Sigmoid colon (tissue), 4 donors: ENCODE data around the gene PIK3R5.

Source experiments
- CTCF ChIP-seq, 4 experiments: fragments of 450-650 bp in 3 of 4; fragments of 200-600 bp in 1 of 4; IDR thresholded peaks; one replicate each; pipeline ENCODE4 v1.5.1; 2016 to 2019; ENCODE audit warnings: antibody characterized with exemption in 4 of 4, mild to moderate bottlenecking in 3 of 4, moderate library complexity in 2 of 4
- EP300 ChIP-seq, 4 donors: sonication (generic); formaldehyde crosslinking; IDR thresholded peaks; one replicate each; pipeline ENCODE4 v1.6.1; 2017; ENCODE audit warnings: antibody characterized with exemption in 4 of 4
- POLR2A ChIP-seq, 2 donors: fragments of 450-650 bp; IDR thresholded peaks; one replicate each; pipeline ENCODE4 v1.6.1; 2016; ENCODE audit warnings: antibody characterized with exemption in 2 of 2, mild to moderate bottlenecking in 2 of 2, moderate library complexity in 2 of 2
- POLR2AphosphoS5 ChIP-seq, 4 donors: sonication (generic); formaldehyde crosslinking; IDR thresholded peaks; one replicate each; pipeline ENCODE4 v1.6.1; 2017; ENCODE audit warnings: antibody characterized with exemption in 4 of 4

DNA sequence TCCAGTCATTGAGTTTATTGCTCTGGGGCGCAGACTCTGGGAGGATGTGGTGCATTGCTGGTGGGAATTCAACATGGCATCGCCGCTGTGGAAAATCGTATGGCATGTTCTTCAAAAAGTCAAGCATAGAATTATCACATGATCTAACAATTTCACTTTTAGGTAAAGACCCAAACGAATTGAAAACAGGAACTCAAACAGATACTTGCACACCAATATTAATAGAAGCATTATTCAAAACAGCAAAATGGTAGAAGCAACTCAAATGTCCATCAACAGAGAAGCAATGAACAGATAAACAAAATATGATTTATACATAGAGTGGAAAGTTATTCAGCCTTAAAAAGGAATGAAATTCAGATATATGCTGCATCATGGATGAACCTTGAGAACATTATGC lies 113.9 kb downstream of the PIK3R5 start:
- TF ChIP-seq CTCF (IDR thresholded peaks at IDR 0.05) (no peak), POLR2A (IDR thresholded peaks at IDR 0.05) (no peak), POLR2AphosphoS5 (IDR thresholded peaks at IDR 0.05) (no peak), EP300 (IDR thresholded peaks at IDR 0.05) (no peak)
